Activated T-cell treated with anti-CD3 and anti-CD28 coated beads, Interleukin-2, amount 50 U/mL, for 24 hours (primary cell): ENCODE measurements around the gene SH2D5.
"Not testable (repeated sequence)": the region's sequence is repeated elsewhere in the genome, so short reads cannot be mapped to it uniquely, and the experiment has no call there.

Source experiments
- DNase-seq: peaks from one replicate; pipeline ENCODE4 v3.0.0-alpha.2; 2020
- H3K27ac Mint-ChIP-seq: 2 replicates; pipeline ENCODE4 v1.8.0; 2020; ENCODE audit warnings: mild to moderate bottlenecking, mixed read lengths
- H3K27me3 Mint-ChIP-seq: 2 replicates; pipeline ENCODE4 v1.8.0; 2020; ENCODE audit warnings: mixed read lengths
- H3K36me3 Mint-ChIP-seq: 2 replicates; pipeline ENCODE4 v1.8.0; 2020; ENCODE audit warnings: low read depth, mixed read lengths
- H3K4me1 Mint-ChIP-seq: 2 replicates; pipeline ENCODE4 v1.8.0; 2020; ENCODE audit warnings: low read depth, mixed read lengths
- H3K4me3 Mint-ChIP-seq: 2 replicates; pipeline ENCODE4 v1.8.0; 2020; ENCODE audit warnings: mild to moderate bottlenecking, moderate library complexity, mixed read lengths
- H3K9me3 Mint-ChIP-seq: 2 replicates; pipeline ENCODE4 v1.8.0; 2020; ENCODE audit warnings: mixed read lengths

Gene SH2D5

DNA sequence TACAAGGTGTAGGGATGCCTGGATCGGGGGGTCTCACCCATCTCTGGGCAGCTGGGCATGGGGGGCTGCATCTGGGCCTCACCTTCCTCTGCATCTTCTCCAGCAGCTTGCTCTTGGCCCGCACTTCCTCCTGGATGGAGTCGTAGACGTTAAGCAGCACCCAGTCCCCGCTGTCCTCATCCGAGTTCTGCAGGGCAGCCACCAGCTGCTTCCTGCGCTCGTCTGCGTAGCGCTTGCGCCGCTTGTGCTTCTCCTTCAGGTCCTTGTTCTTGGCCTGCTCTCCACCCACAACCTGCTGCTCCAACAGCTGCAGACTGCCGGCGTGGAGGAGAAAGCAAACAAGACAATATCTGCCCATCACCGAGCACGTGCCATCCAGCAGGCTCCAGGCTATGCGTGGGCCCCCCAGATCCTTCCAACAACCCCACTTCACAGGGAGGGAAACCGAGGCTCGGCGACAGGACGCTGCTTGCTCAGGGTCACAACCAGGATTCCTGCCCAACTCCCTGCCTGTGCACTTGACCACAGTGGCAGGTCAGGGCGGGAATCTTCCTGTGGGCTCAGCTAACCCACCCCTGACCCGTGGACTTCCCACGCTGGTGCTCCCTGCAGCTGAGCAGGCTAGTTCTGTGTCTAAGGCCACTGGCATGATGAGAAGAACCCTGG is 49.8 kb downstream of the SH2D5 start:
- Mint-ChIP-seq H3K9me3 (peaks cover 7% of the 10 kb centered on the region), H3K27me3 (peaks cover 27% of the 10 kb centered on the region), H3K27ac (no peak overlapping the region), H3K4me1 (peaks cover 10% of the 10 kb centered on the region), H3K4me3 (no peak overlapping the region), H3K36me3 (peaks cover 2% of the 10 kb centered on the region)
- DNase-seq = no peak

- Mint-ChIP-seq H3K27ac (no peak overlapping the region), H3K9me3 (peaks cover 12% of the 10 kb centered on the region), H3K27me3 (peaks cover 34% of the 10 kb centered on the region), H3K36me3 (peaks cover 3% of the 10 kb centered on the region), H3K4me1 (peaks cover 10% of the 10 kb centered on the region), H3K4me3 (no peak overlapping the region)
- no peak for DNase-seq
Observed at GRCh38 chr1:20681999-20682398, 50.5 kb downstream of the SH2D5 start.

- DNase-seq = no peak
- H3K4me1 Mint-ChIP-seq = peaks cover 10% of the 10 kb centered on the region
- no peak overlapping the region for H3K4me3 Mint-ChIP-seq
- peaks cover 3% of the 10 kb centered on the region for H3K36me3 Mint-ChIP-seq
- H3K27me3 Mint-ChIP-seq = peaks cover 42% of the 10 kb centered on the region
- H3K9me3 Mint-ChIP-seq = peaks cover 12% of the 10 kb centered on the region
- no peak overlapping the region for H3K27ac Mint-ChIP-seq
Observed at GRCh38 chr1:20680269-20680668, 52.2 kb downstream of the SH2D5 start.

DNA sequence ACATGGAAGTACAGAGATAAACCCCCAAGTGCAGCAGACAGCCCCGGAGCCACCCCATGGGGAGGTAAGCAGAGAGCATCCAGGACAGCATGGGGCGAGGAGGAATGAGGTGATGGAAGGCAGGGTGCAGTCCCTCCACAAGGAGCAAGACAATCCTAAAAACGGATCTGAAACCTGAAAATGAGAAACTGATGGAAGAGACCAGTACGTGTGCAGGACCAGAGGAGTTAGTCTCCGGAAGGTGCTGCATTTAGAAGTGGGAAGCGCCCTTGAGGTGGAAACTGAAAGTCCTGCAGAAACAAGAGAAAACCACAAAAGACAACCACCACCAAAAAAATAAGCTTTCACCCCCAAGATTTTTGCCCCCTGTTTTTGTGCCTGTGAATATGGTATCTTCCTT is 53.9 kb downstream of the SH2D5 start:
- Mint-ChIP-seq H3K4me1 (peaks cover 10% of the 10 kb centered on the region), H3K36me3 (peaks cover 3% of the 10 kb centered on the region), H3K27ac (no peak overlapping the region), H3K27me3 (peaks cover 40% of the 10 kb centered on the region), H3K4me3 (no peak overlapping the region), H3K9me3 (peaks cover 12% of the 10 kb centered on the region)
- DNase-seq = no peak

GRCh38 chr1:20673626-20674025 is 58.9 kb downstream of the SH2D5 start:
- not testable (repeated sequence) for H3K27ac Mint-ChIP-seq, H3K4me1 Mint-ChIP-seq, H3K4me3 Mint-ChIP-seq, DNase-seq, H3K36me3 Mint-ChIP-seq
- Mint-ChIP-seq H3K27me3 (peaks cover 36% of the 10 kb centered on the region), H3K9me3 (peaks cover 12% of the 10 kb centered on the region)

DNA sequence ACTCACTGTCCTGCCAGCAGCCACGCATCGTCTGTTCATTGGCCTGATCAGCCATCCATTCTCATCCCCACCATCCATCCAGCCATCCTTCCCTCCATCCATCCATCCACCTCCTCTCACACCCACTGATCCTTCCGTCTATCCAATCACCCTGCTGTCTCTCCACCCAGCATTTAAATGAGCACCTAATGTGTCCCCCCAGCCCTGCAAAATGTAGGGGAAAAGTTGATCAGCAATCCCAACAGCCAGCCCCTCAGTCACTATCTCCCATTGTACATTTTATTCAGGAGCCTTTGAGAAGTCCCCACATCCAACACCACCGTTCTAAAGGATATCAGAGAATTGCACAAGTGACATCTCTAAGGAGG is 60.3 kb downstream of the SH2D5 start:
- H3K36me3 Mint-ChIP-seq = no peaks in the 10 kb centered on the region
- no peak overlapping the region for H3K27ac Mint-ChIP-seq
- H3K4me1 Mint-ChIP-seq = no peaks in the 10 kb centered on the region
- peaks cover 24% of the 10 kb centered on the region for H3K27me3 Mint-ChIP-seq
- no peak overlapping the region for H3K4me3 Mint-ChIP-seq
- no peak for DNase-seq
- peaks cover 2% of the 10 kb centered on the region for H3K9me3 Mint-ChIP-seq

DNA sequence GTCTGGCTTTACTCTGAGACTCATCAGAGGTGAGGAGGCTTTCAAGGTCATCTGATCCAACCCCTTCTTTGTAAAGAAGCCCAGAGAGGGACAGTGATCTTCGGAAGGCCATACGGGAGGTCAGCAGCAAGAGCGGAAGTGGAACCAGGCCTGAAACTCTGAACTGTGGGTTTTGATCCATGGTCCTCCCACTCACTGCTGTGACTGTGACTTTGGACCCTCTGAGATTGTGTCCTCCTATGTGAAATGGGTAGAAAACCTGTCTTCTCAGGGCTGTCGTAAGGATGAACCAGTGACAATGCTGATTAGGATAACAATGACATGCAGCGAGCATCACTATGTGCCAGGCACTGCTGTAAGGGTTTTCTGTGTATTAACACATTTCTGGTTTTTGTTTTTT is 61.6 kb downstream of the SH2D5 start:
- peaks cover 3% of the 10 kb centered on the region for H3K4me1 Mint-ChIP-seq
- no peak overlapping the region for H3K27ac Mint-ChIP-seq
- no peak overlapping the region for H3K4me3 Mint-ChIP-seq
- peaks cover 17% of the 10 kb centered on the region for H3K27me3 Mint-ChIP-seq
- no peaks in the 10 kb centered on the region for H3K36me3 Mint-ChIP-seq
- no peaks in the 10 kb centered on the region for H3K9me3 Mint-ChIP-seq
- DNase-seq = no peak
